ENCODE results near the gene HAGHL.

DNA sequence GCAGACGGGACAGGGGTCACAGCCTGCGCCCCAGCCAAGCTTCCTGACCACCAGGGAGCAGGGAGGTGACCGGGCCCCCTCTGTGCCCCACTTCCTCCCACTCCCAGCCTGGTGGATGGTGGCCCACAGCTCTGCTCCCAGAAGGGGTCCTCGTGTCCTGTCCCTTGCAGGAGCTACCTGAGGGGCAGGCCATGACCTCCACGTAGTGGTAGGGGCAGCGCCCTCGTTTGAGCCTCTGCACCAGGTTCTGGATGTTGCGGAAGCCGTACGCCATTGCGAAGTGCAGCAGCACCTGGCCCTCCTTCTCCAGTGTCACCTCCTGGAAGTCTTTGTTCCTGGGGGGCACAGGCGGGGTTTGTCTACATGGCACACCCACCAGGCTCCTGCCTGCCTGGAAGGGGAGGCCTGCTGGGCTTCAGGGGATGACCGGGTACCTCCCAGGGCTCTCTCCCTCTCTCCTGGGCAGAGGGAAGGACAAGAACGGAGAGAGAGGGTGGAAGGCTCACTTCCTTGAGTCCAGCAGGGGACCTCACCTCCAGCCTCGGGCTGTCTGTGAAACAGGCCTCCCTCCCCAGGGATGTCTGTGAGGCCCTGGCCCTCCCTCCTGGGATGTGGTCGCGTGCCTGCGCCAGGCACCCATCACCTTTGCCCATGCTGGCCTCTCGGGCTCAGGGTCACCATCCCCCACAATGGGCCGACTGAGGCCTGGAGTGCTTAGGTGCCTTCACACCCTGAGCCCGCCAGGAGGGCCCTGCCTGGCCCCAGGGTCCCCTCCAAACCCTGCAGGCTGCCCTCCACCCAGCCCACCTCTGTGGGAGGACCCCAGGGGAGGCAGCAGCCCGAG is 4.0 kb downstream of the HAGHL start:
- no peak for TF ChIP-seq CTCF (IDR thresholded peaks at IDR 0.05)
- no peak for TF ChIP-seq POLR2A (IDR thresholded peaks at IDR 0.05)
